HG03159 (cell line): ENCODE measurements around the gene NARS2.
A peak's percentile ranks its signal among the peaks of the same experiment; 100 is the strongest.

Experiments used
- ATAC-seq: cut with Tn5 transposase; IDR thresholded peaks from one replicate; pipeline ENCODE4 v1.9.1; 2021; ENCODE audit warnings: mild to moderate bottlenecking, moderate library complexity; ENCODE audit not compliant: unreplicated experiment

The NARS2 gene

GRCh38 chr11:78417175-78417887 is 157.3 kb downstream of the NARS2 start, which contains the start of gene GAB2:
Gene GAB2, minus strand, starts transcription at chr11:78417820. Its CDS starts 100 bp downstream, at chr11:78417720.
- peak; percentile 17 for ATAC-seq

GRCh38 chr11:78416285-78417174 is 158.1 kb downstream of the NARS2 start:
- ATAC-seq: peak; percentile 49

- ATAC-seq: no peak
Observed at GRCh38 chr11:78415338-78415737, 159.3 kb downstream of the NARS2 start.

GRCh38 chr11:78414321-78415051 is 160.2 kb downstream of the NARS2 start:
- no peak for ATAC-seq

DNA sequence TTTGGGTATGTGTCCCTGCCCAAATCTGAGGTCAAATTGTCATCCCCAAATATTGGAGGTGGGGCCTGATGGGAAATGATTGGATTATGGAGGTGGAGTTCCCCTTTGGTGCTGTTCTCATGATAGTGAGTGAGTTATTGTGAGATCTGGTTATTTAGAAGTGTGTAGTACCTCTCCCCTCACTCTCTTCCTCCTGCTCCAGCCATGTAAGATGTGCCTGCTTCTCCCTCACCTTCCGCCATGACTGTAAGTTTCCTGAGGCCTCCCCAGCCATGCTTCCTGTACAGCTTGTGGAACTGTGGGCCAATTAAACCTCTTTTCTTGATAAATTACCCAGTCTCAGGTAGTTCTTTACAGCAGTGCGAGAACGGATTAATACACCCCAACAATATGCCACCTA is 166.0 kb downstream of the NARS2 start:
- ATAC-seq: no peak

DNA sequence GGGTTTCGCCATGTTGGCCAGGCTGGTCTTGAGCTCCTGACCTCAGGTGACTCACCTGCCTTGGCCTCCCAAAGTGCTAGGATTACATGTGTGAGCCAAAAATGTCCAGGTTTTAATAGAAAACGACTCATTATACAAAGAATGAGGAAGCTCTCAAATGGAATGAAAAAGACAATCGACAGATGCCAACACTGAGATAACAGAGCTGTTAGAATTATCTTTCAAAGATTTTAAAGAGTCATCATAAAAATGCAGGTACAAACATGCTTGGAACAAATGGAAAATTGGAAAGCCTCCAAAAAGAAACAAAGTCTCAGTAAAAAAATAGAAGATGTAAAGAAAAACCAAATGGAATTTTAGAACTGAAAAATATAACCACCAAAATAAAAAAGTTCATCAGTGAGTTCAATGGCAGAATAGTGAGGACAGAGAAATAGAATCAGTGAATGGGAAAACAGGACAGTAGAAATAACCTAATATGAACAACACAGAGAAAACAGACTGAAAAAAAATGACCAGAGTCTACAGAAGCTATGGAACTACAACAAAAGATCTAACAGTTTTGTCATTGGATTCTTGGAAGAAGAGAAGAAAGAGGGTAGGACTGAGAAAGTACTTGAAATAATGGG is 168.0 kb downstream of the NARS2 start:
- no peak for ATAC-seq

GRCh38 chr11:78405805-78406204 is 168.9 kb downstream of the NARS2 start:
- ATAC-seq: no peak

GRCh38 chr11:78403781-78404180 is 170.9 kb downstream of the NARS2 start:
- no peak for ATAC-seq

DNA sequence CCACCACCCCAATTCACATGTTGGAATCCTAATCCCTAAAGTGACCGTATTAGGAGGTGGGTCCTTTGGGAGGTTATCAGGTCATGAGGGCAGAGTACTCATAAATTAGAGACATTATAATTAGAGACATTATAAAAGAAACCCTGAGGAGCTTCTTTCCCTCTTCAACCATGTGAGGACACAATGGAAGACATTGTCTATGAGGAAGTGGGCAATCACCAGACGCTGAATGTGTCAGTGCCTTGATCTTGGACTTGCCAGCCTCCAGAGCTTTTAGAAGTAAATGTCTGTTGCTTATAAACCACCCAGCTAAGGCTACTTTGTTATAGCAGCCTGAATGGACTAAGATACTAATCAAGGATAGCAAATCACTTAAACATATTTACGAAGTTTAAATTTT is 171.8 kb downstream of the NARS2 start:
- ATAC-seq: no peak

- ATAC-seq: no peak
Observed at GRCh38 chr11:78400702-78401101, 174.0 kb downstream of the NARS2 start.

DNA sequence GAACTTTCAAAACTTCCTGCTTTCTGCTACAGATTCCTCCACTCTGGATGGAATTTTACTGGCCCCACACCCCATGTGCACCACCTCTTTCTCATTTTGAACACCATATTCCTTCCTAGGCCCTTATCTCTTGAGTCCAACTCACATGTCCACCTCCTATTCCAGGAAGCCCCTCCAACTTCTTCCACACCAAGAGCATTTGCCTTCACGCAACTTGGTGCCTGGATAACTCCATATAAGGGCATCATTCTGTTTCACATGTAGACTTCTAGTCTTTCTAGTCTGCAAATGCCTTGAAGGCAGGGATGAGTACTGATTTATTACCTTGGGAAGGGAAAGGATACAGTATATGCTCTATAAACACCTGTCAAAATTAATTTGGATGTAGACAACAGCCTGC is 174.5 kb downstream of the NARS2 start:
- no peak for ATAC-seq

DNA sequence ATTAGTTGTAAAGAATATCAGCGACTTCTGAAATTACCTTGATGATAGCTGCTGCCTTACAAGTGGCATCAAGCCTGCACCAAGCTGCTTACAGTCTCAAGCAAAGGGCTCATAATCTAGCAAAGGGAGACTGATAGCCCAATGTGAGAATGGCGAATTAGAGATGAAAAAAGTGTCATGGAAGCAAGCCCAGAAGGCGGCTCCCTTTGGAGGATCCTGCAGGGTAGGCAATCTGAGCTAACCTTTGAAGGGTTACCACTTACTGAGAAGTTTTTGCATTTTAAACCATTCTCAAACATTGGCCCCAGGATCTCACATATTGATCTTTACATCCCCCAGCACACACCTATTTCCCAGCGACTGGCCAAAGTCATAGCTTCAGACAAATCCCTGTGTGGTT is 175.5 kb downstream of the NARS2 start:
- no peak for ATAC-seq

GRCh38 chr11:78398715-78399114 is 175.9 kb downstream of the NARS2 start:
- ATAC-seq: no peak

DNA sequence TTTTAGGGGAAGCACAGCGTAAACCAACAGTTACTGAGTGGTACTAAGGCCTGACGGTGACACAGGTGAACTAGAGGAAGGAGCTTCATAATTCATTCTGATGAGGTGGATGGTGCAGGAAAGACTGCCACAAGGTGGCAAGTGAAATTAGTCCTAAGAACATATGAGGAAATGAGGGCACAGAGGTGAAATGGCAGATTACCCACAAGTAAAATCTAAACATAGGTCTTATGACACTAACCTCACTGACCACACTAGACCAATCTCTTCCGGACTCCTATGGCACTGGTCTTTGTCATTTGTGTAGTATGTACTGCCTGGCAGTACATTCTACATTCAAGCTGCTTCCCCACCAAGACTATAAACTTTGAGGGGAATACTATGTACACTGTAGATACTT is 177.3 kb downstream of the NARS2 start:
- ATAC-seq: peak; percentile 66

- no peak for ATAC-seq
Observed at GRCh38 chr11:78395597-78395996, 179.1 kb downstream of the NARS2 start.

DNA sequence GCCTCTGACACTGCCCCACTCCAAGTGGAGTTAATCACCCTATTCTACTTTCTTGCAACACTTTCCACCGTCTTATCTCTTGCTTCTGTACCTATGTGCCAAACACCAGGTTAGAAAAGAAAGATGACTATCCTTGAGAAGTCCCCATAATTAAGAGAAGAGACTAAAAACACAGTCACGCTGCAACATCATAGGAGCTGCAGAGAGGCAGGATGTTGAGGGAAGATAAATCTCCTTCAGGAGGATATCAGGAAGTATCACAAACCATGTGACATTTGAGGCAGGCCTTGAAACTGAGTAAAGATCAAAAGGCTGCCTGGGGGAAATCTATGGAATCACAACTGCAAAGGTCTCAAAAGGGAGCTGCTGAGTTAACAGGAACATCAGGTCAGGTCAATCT is 181.8 kb downstream of the NARS2 start:
- ATAC-seq: no peak

DNA sequence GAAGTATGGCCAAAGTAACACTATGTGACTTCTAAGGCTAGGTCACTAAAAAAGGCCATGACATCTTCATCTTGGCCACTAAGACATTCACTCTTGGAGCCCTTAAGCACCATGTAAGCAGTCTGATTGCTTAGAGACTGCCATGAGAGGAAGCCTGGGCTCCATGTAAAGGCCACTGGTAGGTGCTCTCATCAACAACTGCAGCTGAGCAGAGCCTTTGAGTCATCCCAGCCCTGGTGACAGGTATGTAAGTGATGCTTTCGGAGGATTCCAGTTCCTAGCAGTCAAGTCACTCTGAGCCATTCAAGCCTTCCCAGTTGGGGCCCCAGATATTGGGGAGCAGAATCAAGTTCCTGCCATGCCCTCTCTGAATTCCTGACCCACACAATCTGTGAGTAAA is 183.2 kb downstream of the NARS2 start:
- ATAC-seq: no peak

- ATAC-seq: no peak
Observed at GRCh38 chr11:78390809-78391208, 183.9 kb downstream of the NARS2 start.

DNA sequence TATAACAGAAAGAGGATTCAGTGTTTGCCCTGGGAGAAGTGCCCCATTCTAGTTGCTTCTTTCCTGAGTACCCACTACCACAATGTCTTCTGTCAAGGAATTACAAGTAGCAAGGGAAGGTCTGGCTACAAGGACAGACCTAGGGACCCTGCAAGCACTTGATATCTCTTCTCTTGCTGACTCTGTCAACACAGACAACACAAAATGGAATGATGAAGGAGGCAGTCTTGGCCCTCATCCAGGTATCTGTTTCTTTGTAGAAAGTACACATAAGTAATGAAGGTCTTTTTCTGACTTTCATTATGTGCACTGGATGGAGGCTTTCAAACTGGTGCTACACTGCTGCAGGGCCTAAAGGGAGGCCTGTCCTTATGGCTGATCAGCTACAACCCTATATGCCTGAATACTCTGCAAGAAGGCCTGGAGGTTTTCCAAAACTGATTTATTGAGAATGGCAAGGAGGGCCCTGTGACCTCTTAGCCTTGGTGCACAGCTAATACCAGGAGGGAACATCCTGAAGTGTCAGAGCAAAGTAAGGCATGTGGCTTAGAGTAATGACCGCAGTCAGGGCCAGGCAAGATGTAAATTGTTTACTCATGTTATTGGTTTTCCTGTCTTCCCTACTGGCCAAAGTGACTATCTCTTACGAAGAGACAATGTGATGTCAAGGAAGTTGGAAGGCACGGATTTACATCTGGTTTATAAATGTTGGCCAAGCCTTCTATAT is 188.3 kb downstream of the NARS2 start:
- no peak for ATAC-seq
